GM12878 (cell line): ENCODE measurements around the gene ZNF25. TPM values are rescaled to one million over a fixed set of nuclear protein-coding genes. Genes with fewer than 3 reads are reported as not detected.

Source experiments
- ATAC-seq: fragments of 200-7000 bp; cut with Tn5 transposase; 3 replicates; pipeline ENCODE4 v1.9.1; 2020; ENCODE audit warnings: mild to moderate bottlenecking, moderate library complexity
- BruUV-seq: library from RNA; stranded (reverse); fragments of 400-500 nt; replicated peaks from 2 replicates; lab custom pipeline; 2021; lab: Mats Ljungman, UMichigan
- CTCF ChIA-PET: fragments of 300-600 bp; sonication (Branson Sonifier 250); formaldehyde crosslinking; extraction: SDS; loops from one replicate; lab custom pipeline; 2021; ENCODE audit warnings: inconsistent platforms; lab: Yijun Ruan, JAX
- POLR2A ChIA-PET: fragments of 350-600 bp; formaldehyde crosslinking; extraction: SDS; loops from one replicate; lab custom pipeline; 2021; ENCODE audit warnings: inconsistent platforms; lab: Charles Lee
- RAD21 ChIA-PET: fragments of 300-600 bp; sonication (Branson Sonifier 250); formaldehyde crosslinking; loops from one replicate; lab custom pipeline; 2023; ENCODE audit warnings: antibody characterized with exemption; ENCODE audit not compliant: unreplicated experiment; lab: Charles Lee
- SMC1A ChIA-PET: fragments of 300-600 bp; sonication (Branson Sonifier 250); formaldehyde crosslinking; loops from one replicate; lab custom pipeline; 2023; ENCODE audit not compliant: unreplicated experiment, uncharacterized antibody; lab: Charles Lee
- DNase-seq: peaks from one replicate; pipeline ENCODE4 v3.0.0-alpha.2; 2011; ENCODE audit warnings: low read depth, low spot score
- FAIRE-seq: peaks from 3 replicates; lab custom pipeline; 2011; peaks lifted over from hg19 to GRCh38; lab: Jason Lieb, UNC
- H2AFZ ChIP-seq: 2 replicates; pipeline ENCODE4 v1.6.0; 2011; ENCODE audit warnings: low read depth, low read length, control low read depth; ENCODE audit not compliant: control insufficient read depth
- H3K27ac ChIP-seq: 2 replicates; pipeline ENCODE4 v1.5.1; 2011; ENCODE audit warnings: control low read depth; ENCODE audit not compliant: control insufficient read depth, insufficient read depth
- H3K27me3 ChIP-seq, 2 experiments: replicated peaks in 1 of 2; 2 replicates each; pipeline versions ENCODE4 v1.6.0 to v1.6.1; 2011; ENCODE audit warnings: low read length in 1 of 2; ENCODE audit not compliant: control insufficient read depth in 2 of 2, insufficient read depth in 2 of 2
- H3K36me3 ChIP-seq, 2 experiments: 2 replicates each; pipeline ENCODE4 v1.5.1; 2011; ENCODE audit warnings: low read length in 1 of 2; ENCODE audit not compliant: control insufficient read depth in 2 of 2, insufficient read depth in 2 of 2
- H3K4me1 ChIP-seq: 2 replicates; pipeline ENCODE4 v1.6.1; 2011; ENCODE audit warnings: mild to moderate bottlenecking, low read length, moderate library complexity, mixed read lengths; ENCODE audit not compliant: control insufficient read depth, insufficient read depth
- H3K4me2 ChIP-seq: 2 replicates; pipeline ENCODE4 v1.6.0; 2011; ENCODE audit warnings: control low read depth; ENCODE audit not compliant: control insufficient read depth, insufficient read depth
- H3K4me3 ChIP-seq: fragments of 200-600 bp; sonication (generic); 2 replicates; pipeline ENCODE4 v1.5.1; 2016
- H3K79me2 ChIP-seq: 2 replicates; pipeline ENCODE4 v1.6.0; 2011; ENCODE audit warnings: low read length; ENCODE audit not compliant: control insufficient read depth, insufficient read depth
- H3K9ac ChIP-seq: 2 replicates; pipeline ENCODE4 v1.8.0; 2011; ENCODE audit warnings: low read length, control low read depth, mixed read lengths; ENCODE audit not compliant: control insufficient read depth, insufficient read depth
- H3K9me3 ChIP-seq: replicated peaks from 3 replicates; pipeline ENCODE4 v1.5.1; 2011; ENCODE audit warnings: mild to moderate bottlenecking, low read length; ENCODE audit not compliant: control insufficient read depth, insufficient read depth
- H4K20me1 ChIP-seq: 2 replicates; pipeline ENCODE4 v1.6.0; 2011; ENCODE audit not compliant: control insufficient read depth, insufficient read depth
- ATF2 ChIP-seq: IDR thresholded peaks from 2 replicates; pipeline ENCODE4 v1.6.1; 2012; ENCODE audit warnings: low read length, inconsistent platforms
- NFYB ChIP-seq: IDR thresholded peaks from 2 replicates; pipeline ENCODE4 v1.6.1; 2011; ENCODE audit warnings: low read depth, mild to moderate bottlenecking, low read length, improper control_type of control experiment, moderate library complexity; ENCODE audit not compliant: insufficient read depth
- RUNX3 ChIP-seq: IDR thresholded peaks from 2 replicates; pipeline ENCODE4 v1.6.1; 2012; ENCODE audit warnings: low read length, inconsistent platforms
- YY1 ChIP-seq: IDR thresholded peaks from 2 replicates; pipeline ENCODE4 v1.6.1; 2011; ENCODE audit warnings: low read depth, mild to moderate bottlenecking, low read length
- WGBS: methylation state at CpG from one replicate; pipeline ENCODE4 v1.1.6; 2016; ENCODE audit warnings: low lambda C conversion rate; ENCODE audit not compliant: insufficient replicate concordance, insufficient coverage; ENCODE audit errors: missing lambda C conversion rate; 5-methylcytosine and 5-hydroxymethylcytosine counted together
- in situ Hi-C: fragments of 300-500 bp; cut with MboI; formaldehyde crosslinking; loops from 9 replicates; pipeline ENCODE4 v1.14.3; 2018; ENCODE audit warnings: mixed read lengths
- intact Hi-C: fragments of 100-400 bp; cut with micrococcal nuclease; formaldehyde crosslinking; loops from one replicate; pipeline ENCODE4 v1.14.2; 2022; ENCODE audit not compliant: unreplicated experiment
- polyA plus RNA-seq, 11 experiments: library from polyadenylated mRNA; depleted of rRNA in 4 of 11; unstranded in 6 of 11; stranded (reverse) in 5 of 11; fragments of >200 nt; fragmentation: Nextera tagmentation in 4 of 11; fragmentation: Illumina TruSeq in 1 of 11; extraction: Ambion mirVana in 4 of 11; extraction: Trizol in 1 of 11; gene quantifications; 1 replicate in 1 of 11; 2 replicates in 10 of 11; pipeline versions ENCODE4 v1.2.1 to v1.2.3, GENCODE V29; 2011 to 2016; ENCODE audit warnings: inconsistent platforms in 2 of 11, missing spikeins in 2 of 11, low read depth in 1 of 11
- total RNA-seq, 4 experiments: library from RNA; depleted of rRNA in 3 of 4; stranded (reverse); fragments of >200 nt in 3 of 4; fragmentation: Illumina TruSeq in 1 of 4; extraction: Trizol in 1 of 4; gene quantifications; 2 replicates each; pipeline versions ENCODE4 v1.2.1 to v1.2.3, GENCODE V29; 2013 to 2021
- TF ChIP-seq, protein P1 (sequence below): fragments of 450-650 bp; IDR thresholded peaks from 2 replicates; pipeline ENCODE4 v1.6.1; 2016; ENCODE audit warnings: mild to moderate bottlenecking

ZNF25 gene
- total and polyA plus RNA-seq, 10 of the 15 experiments (the other 5 are each of a cell fraction or from before 2014, with no cell fraction given): 1.0 to 6.8 (median 3.2) TPM

DNA sequence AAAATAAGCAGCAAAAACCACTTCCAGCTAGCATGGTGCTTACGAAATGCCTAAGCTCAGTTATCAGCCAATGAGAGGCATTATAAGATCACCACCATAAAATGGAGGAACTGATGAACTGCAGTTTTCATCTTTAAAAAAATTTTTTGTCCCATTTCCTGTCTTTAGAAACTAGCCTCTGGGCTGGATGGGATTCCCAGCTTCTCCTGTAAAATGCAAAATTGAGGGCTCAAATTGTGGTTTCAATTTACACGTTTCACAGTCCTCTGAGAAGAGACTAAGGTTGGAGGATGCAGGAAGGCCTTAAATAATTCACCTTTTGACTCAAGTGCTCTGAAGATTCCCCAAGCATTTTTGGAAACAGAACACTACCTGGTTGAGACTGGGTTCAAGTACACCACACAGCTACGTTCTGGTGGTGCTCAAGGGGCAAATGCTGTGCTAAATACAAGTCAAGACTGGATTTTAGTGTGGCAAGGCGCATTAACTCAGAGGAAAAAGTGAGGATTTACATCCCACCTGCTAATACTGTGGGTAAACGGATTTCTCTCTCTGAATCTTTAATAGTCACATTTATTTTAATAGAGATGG, 951 bp downstream of the ZNF25 start:
- SMC1A ChIA-PET: interaction anchor here (0.9 to 1.8 kb wide), 13 partner anchors 11 to 391 kb away, joined by 3 to 6 read pairs (median 3); partner anchors contain the start of genes ZNF248 and ZNF33A
- 16% methylated on average over 5 of the region's 5 CpGs for WGBS
- Histone ChIP-seq H3K4me1 (no peaks in the 10 kb centered on the region), H3K79me2 (peaks cover 4% of the 10 kb centered on the region), H3K4me2 (peak overlapping the region; percentile 95), H3K4me3 (peak overlapping the region; percentile 76), H4K20me1 (no peaks in the 10 kb centered on the region), H3K27me3 (no peaks in the 10 kb centered on the region), H3K36me3 (no peaks in the 10 kb centered on the region), H3K9ac (peak overlapping the region; percentile 88), H2AFZ (peak overlapping the region; percentile 85), H3K27ac (peak overlapping the region; percentile 90), H3K9me3 (no peaks in the 10 kb centered on the region)
- no peak for DNase-seq
- RAD21 ChIA-PET: interaction anchor here (0.8 to 2.5 kb wide), 4 partner anchors 35 to 390 kb away, joined by 4 to 12 read pairs (median 8); partner anchors contain the start of genes ZNF33A and ZNF37A
- POLR2A ChIA-PET: interaction anchor here (0.5 to 3.0 kb wide), 5 partner anchors 13 to 223 kb away, joined by 3 to 14 read pairs (median 3); partner anchors contain the start of gene ZNF33A
- ATAC-seq: no peak; the same call in 2 of the 3 replicates
- in situ Hi-C loops: loop anchor here (10.0 kb wide), 1 partner anchor 121 kb away; the partner anchor contains the start of gene ZNF248
- intact Hi-C loops: loop anchor here (5.0 kb wide), 2 partner anchors 52 to 387 kb away; no protein-coding TSS in a partner anchor
- TSS peak; percentile 71 for BruUV-seq
- no peak for FAIRE-seq
- CTCF ChIA-PET: interaction anchor here (0.6 to 2.7 kb wide), 10 partner anchors 10 to 563 kb away, joined by 3 to 26 read pairs (median 3); partner anchors contain the start of genes ZNF33A and ZNF37A
- TF ChIP-seq, protein P1, sequence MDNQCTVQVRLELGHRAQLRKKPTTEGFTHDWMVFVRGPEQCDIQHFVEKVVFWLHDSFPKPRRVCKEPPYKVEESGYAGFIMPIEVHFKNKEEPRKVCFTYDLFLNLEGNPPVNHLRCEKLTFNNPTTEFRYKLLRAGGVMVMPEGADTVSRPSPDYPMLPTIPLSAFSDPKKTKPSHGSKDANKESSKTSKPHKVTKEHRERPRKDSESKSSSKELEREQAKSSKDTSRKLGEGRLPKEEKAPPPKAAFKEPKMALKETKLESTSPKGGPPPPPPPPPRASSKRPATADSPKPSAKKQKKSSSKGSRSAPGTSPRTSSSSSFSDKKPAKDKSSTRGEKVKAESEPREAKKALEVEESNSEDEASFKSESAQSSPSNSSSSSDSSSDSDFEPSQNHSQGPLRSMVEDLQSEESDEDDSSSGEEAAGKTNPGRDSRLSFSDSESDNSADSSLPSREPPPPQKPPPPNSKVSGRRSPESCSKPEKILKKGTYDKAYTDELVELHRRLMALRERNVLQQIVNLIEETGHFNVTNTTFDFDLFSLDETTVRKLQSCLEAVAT: 0 out of 2 replicates have a peak, but pooled peaks have one; percentile 9
- TF ChIP-seq NFYB (no peak), ATF2 (peak; percentile 17; the same call in 1 of the 2 replicates), YY1 (peak; percentile 60; the same call in 1 of the 2 replicates), RUNX3 (0 out of 2 replicates have a peak, but pooled peaks have one; percentile 19)
